Liver (tissue), 9 donors: ENCODE data around the gene MYOCOS. TPM values are rescaled to one million over a fixed set of nuclear protein-coding genes. Genes with fewer than 3 reads are reported as not detected.

Source experiments
- DNase-seq: peaks from one replicate; pipeline ENCODE4 v3.0.0-alpha.2; 2017; ENCODE audit warnings: low spot score
- H3K27ac ChIP-seq, 2 donors: one replicate each; pipeline ENCODE4 v1.7.0; 2013; ENCODE audit warnings: inconsistent platforms in 2 of 2, low read length in 2 of 2, control low read depth in 1 of 2, low read depth in 1 of 2, mild to moderate bottlenecking in 1 of 2
- H3K27me3 ChIP-seq, 4 donors: one replicate each; pipeline versions ENCODE4 v1.6.1 to v1.7.0; 2013; ENCODE audit warnings: low read length in 3 of 4, inconsistent platforms in 1 of 4, mild to moderate bottlenecking in 1 of 4, moderate library complexity in 1 of 4; ENCODE audit not compliant: control insufficient read depth in 4 of 4, insufficient read depth in 4 of 4
- H3K36me3 ChIP-seq, 4 donors: one replicate each; pipeline versions ENCODE4 v1.6.1 to v1.7.0; 2013; ENCODE audit warnings: low read length in 3 of 4, mild to moderate bottlenecking in 3 of 4, low read depth in 1 of 4, moderate library complexity in 1 of 4; ENCODE audit not compliant: control insufficient read depth in 4 of 4, insufficient read depth in 3 of 4
- H3K4me1 ChIP-seq, 4 donors: one replicate each; pipeline versions ENCODE4 v1.6.1 to v1.7.0; 2013; ENCODE audit warnings: low read length in 3 of 4, mild to moderate bottlenecking in 3 of 4, moderate library complexity in 1 of 4; ENCODE audit not compliant: control insufficient read depth in 4 of 4, insufficient read depth in 4 of 4
- H3K4me3 ChIP-seq, 3 donors: one replicate each; pipeline versions ENCODE4 v1.6.1 to v1.7.0; 2013; ENCODE audit warnings: low read length in 3 of 3, control low read depth in 1 of 3, low read depth in 1 of 3, mild to moderate bottlenecking in 1 of 3
- H3K9ac ChIP-seq, 2 donors: one replicate each; pipeline ENCODE4 v1.7.0; 2013; ENCODE audit warnings: low read length in 2 of 2, mild to moderate bottlenecking in 2 of 2, moderate library complexity in 2 of 2, control low read depth in 1 of 2, low read depth in 1 of 2
- H3K9me3 ChIP-seq, 4 donors: one replicate each; pipeline versions ENCODE4 v1.6.1 to v1.7.0; 2013; ENCODE audit warnings: low read length in 3 of 4; ENCODE audit not compliant: control insufficient read depth in 4 of 4
- CTCF ChIP-seq: fragments of 150-350 bp; IDR thresholded peaks from 2 replicates; pipeline ENCODE4 v1.5.1; 2017; ENCODE audit warnings: improper control_type of control experiment, low read depth, low read length; ENCODE audit not compliant: missing input control
- EGR1 ChIP-seq, 2 donors: IDR thresholded peaks; 2 replicates each; pipeline ENCODE4 v1.6.1; 2016 to 2018; ENCODE audit warnings: antibody characterized with exemption in 2 of 2, low read depth in 2 of 2
- FOXA1 ChIP-seq: IDR thresholded peaks from 2 replicates; pipeline ENCODE4 v1.6.1; 2016; ENCODE audit warnings: antibody characterized with exemption
- FOXA2 ChIP-seq: IDR thresholded peaks from 2 replicates; pipeline ENCODE4 v1.6.1; 2016; ENCODE audit warnings: antibody characterized with exemption
- GABPA ChIP-seq, 2 donors: IDR thresholded peaks in 1 of 2; conservative IDR thresholded peaks in 1 of 2; 2 replicates each; pipeline ENCODE4 v1.6.1; 2016; ENCODE audit warnings: antibody characterized with exemption in 2 of 2, mild to moderate bottlenecking in 1 of 2, moderate library complexity in 1 of 2
- HNF4A ChIP-seq, 2 donors: conservative IDR thresholded peaks; 2 replicates each; pipeline ENCODE4 v1.6.1; 2016; ENCODE audit warnings: antibody characterized with exemption in 2 of 2, mild to moderate bottlenecking in 2 of 2
- JUND ChIP-seq, 2 donors: IDR thresholded peaks; 2 replicates each; pipeline ENCODE4 v1.6.1; 2016; ENCODE audit warnings: antibody characterized with exemption in 2 of 2
- NR2F2 ChIP-seq: IDR thresholded peaks from 2 replicates; pipeline ENCODE4 v1.6.1; 2016; ENCODE audit warnings: antibody characterized with exemption
- RAD21 ChIP-seq, 2 donors: IDR thresholded peaks; 2 replicates each; pipeline ENCODE4 v1.6.1; 2016; ENCODE audit warnings: antibody characterized with exemption in 2 of 2, mild to moderate bottlenecking in 2 of 2
- RXRA ChIP-seq, 2 donors: IDR thresholded peaks; 2 replicates each; pipeline ENCODE4 v1.6.1; 2017 to 2018; ENCODE audit warnings: antibody characterized with exemption in 2 of 2, mild to moderate bottlenecking in 1 of 2
- SP1 ChIP-seq: IDR thresholded peaks from 2 replicates; pipeline ENCODE4 v1.6.1; 2018; ENCODE audit warnings: antibody characterized with exemption, mild to moderate bottlenecking
- YY1 ChIP-seq: IDR thresholded peaks from 2 replicates; pipeline ENCODE4 v1.6.1; 2016; ENCODE audit warnings: antibody characterized with exemption, mild to moderate bottlenecking
- WGBS: extraction: QIAGEN DNeasy Blood & Tissue Kit; methylation state at CpG from one replicate; pipeline ENCODE4 v1.1.7; 2013; 5-methylcytosine and 5-hydroxymethylcytosine counted together
- polyA plus RNA-seq, 2 donors: library from polyadenylated mRNA; stranded (reverse) in 1 of 2; unstranded in 1 of 2; fragments of 200-250 nt in 1 of 2; fragments of >200 nt in 1 of 2; fragmentation: Nextera tagmentation in 1 of 2; extraction: Ambion mirVana in 1 of 2; gene quantifications; one replicate each; pipeline versions ENCODE4 v1.2.1 to v1.2.3, GENCODE V29; 2013 to 2015
- total RNA-seq, 2 donors: library from RNA; depleted of rRNA; stranded (reverse); fragments of >200 nt; gene quantifications; one replicate each; pipeline ENCODE4 v1.2.3, GENCODE V29; 2014
- TF ChIP-seq, protein P1 (sequence below): IDR thresholded peaks from 2 replicates; pipeline ENCODE4 v1.6.1; 2016; ENCODE audit warnings: antibody characterized with exemption
- TF ChIP-seq, protein P2 (sequence below): IDR thresholded peaks from 2 replicates; pipeline ENCODE4 v1.6.1; 2016; ENCODE audit warnings: antibody characterized with exemption
- TF ChIP-seq, protein P3 (sequence below): IDR thresholded peaks from 2 replicates; pipeline ENCODE4 v1.6.1; 2016; ENCODE audit warnings: antibody characterized with exemption
- donor health status: healthy.
- donor health status: healthy.
- donor health status: healthy.
- donor health status: healthy.
- donor health status: healthy.

The MYOCOS gene
- total and polyA plus RNA-seq, 4 donors = 0.08 TPM; not detected in 3

DNA sequence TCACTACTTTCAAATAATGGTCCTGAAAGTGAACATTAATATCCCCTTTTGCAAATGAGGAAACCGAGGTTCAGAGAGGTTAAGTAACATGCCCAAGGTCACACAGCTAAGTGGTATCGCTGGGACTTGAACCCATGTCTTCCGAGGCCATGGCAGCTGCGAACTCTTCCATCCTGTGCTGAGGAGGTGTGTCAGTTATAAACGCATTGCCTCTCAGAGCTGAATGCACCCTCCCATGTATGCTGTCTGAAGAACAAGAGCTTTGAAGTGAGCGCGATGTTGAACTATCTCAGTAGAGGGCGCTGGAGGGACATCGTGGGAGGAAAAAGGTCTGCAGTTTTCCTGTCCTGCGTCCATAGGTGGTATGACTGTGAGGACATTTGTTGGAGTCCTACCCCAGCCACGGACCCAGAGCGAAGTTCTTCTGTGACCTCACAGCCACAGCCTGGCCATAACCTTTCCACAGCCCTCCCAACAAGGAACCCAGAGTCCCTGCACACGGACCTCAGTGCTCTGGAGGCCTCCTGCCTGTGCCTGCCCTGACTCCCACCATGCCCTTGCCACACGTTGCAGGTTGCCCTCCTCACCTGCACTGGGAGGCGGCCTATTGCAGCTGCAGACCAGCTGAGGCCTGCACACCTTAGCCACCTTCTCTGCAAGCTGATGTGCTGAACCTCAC is 22.9 kb downstream of the MYOCOS start (continued):
- TF ChIP-seq CTCF (peak; percentile 84), SP1 (peak; percentile 50), JUND (IDR thresholded peaks at IDR 0.05) (no peak), EGR1 (IDR thresholded peaks at IDR 0.05; ENCODE audit: low read depth in 2 of 2) (no peak), RAD21 (IDR thresholded peaks at IDR 0.05) (peak; percentile 97 to 99), NR2F2 (no peak), HNF4A (conservative IDR thresholded peaks at IDR 0.05) (peak; percentile 37 to 56), FOXA1 (no peak)

DNA sequence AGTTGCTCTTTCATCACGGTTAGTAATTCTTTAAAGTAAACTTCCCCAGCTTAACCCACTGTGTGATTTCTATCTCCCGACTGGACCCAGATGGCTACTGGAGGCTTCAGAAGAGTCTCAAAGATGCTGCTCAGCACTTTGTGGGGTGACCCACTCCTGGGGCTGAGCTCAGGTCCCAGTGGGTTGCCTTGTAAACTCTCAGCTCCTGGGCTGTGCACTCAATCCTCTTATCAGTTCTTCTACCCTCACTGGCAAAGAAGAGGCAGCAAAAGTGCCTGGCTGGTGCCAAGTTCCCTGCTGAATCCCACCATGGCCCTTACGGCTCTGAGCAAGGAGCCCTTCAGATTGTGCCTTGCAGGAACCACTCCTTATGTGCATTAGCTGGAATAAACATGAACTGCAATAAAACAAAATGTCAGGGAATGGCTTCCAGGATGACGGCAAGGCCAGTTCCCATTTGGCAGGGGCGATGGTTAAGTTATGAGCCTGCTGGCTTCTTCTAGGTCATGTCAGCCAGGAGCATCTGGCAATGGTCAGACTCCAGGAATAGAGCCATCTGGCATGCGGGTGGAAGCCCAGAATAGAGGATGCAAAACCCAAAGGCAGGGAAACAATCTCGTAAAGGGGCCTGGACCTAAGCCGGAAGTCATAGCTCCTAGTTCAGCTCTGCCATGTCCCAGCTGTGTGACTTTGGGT is 23.7 kb downstream of the MYOCOS start:
- Histone ChIP-seq H3K4me3 (no peak overlapping the region), H3K9me3 (no peaks in the 10 kb centered on the region), H3K27ac (peak overlapping the region; percentile 36 to 71), H3K4me1 (peaks cover 0 to 15% (median 13%) of the 10 kb centered on the region in 4 donors), H3K9ac (no peak overlapping the region), H3K36me3 (no peaks in the 10 kb centered on the region), H3K27me3 (no peaks in the 10 kb centered on the region)
- no peak for DNase-seq
- WGBS = 39% methylated on average over 8 of the region's 8 CpGs
- peak; percentile 33 for TF ChIP-seq YY1
- TF ChIP-seq, protein P1, sequence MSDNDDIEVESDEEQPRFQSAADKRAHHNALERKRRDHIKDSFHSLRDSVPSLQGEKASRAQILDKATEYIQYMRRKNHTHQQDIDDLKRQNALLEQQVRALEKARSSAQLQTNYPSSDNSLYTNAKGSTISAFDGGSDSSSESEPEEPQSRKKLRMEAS = no peak
- TF ChIP-seq NR2F2 = peak; percentile 56

- no peaks in the 10 kb centered on the region for H3K9me3 ChIP-seq
- WGBS = 82% methylated on average over 1 of the region's 1 CpG
- TF ChIP-seq GABPA (IDR thresholded peaks at IDR 0.05 in 1 of 2, conservative IDR thresholded peaks at IDR 0.05 in 1 of 2) (no peak), EGR1 (IDR thresholded peaks at IDR 0.05; ENCODE audit: low read depth in 2 of 2) (no peak), JUND (IDR thresholded peaks at IDR 0.05) (no peak), FOXA2 (no peak), RAD21 (IDR thresholded peaks at IDR 0.05) (no peak), HNF4A (conservative IDR thresholded peaks at IDR 0.05) (no peak), FOXA1 (no peak), YY1 (no peak), NR2F2 (no peak), CTCF (no peak), RXRA (IDR thresholded peaks at IDR 0.05) (no peak), SP1 (no peak)
- TF ChIP-seq, protein P2, sequence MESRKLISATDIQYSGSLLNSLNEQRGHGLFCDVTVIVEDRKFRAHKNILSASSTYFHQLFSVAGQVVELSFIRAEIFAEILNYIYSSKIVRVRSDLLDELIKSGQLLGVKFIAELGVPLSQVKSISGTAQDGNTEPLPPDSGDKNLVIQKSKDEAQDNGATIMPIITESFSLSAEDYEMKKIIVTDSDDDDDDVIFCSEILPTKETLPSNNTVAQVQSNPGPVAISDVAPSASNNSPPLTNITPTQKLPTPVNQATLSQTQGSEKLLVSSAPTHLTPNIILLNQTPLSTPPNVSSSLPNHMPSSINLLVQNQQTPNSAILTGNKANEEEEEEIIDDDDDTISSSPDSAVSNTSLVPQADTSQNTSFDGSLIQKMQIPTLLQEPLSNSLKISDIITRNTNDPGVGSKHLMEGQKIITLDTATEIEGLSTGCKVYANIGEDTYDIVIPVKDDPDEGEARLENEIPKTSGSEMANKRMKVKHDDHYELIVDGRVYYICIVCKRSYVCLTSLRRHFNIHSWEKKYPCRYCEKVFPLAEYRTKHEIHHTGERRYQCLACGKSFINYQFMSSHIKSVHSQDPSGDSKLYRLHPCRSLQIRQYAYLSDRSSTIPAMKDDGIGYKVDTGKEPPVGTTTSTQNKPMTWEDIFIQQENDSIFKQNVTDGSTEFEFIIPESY = no peak
- TF ChIP-seq, protein P3, sequence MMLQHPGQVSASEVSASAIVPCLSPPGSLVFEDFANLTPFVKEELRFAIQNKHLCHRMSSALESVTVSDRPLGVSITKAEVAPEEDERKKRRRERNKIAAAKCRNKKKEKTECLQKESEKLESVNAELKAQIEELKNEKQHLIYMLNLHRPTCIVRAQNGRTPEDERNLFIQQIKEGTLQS = no peak
- TF ChIP-seq, protein P1 = no peak
- no peak for DNase-seq
- no peaks in the 10 kb centered on the region for H3K27me3 ChIP-seq
- H3K27ac ChIP-seq = no peak overlapping the region
- H3K36me3 ChIP-seq = no peaks in the 10 kb centered on the region
- no peak overlapping the region for H3K4me3 ChIP-seq
- H3K4me1 ChIP-seq = peaks cover 0 to 15% (median 13%) of the 10 kb centered on the region in 4 donors
- H3K9ac ChIP-seq = no peak overlapping the region
Observed at GRCh38 chr1:171646249-171646560, 24.2 kb downstream of the MYOCOS start.
